ENCODE results near the gene SPTAN1. TPM values are rescaled to one million over a fixed set of nuclear protein-coding genes. Genes with fewer than 3 reads are reported as not detected.

Gene SPTAN1
- total RNA-seq, 2 experiments from 2014 or later = 386 to 392 TPM

- TF ChIP-seq CTCF (IDR thresholded peaks at IDR 0.05) = no peak
- DNase-seq (no peak), ATAC-seq (ENCODE audit: poor library complexity) (no peak)
- no peak overlapping the region for H3K4me3 ChIP-seq (ENCODE audit: low read length)
- H3K27ac ChIP-seq (ENCODE audit: low read depth in 1 of 2, low read length in 2 of 2) = no peak overlapping the region
- intact Hi-C loops (cut with DNase I, micrococcal nuclease) = no loop called here
- peaks cover 5% of the 10 kb centered on the region for H3K36me3 ChIP-seq (ENCODE audit: insufficient read depth, low read length)
- H3K4me3 Mint-ChIP-seq = peak overlapping the region; percentile 61
- ChIA-PET POLR2A (interaction anchor here (0.6 to 1.3 kb wide), 2 partner anchors 52 to 489 kb away, joined by 3 read pairs; partner anchors contain the start of genes GLE1 and SLC25A25), CTCF (no interaction called here)
- H3K27ac Mint-ChIP-seq = no peak overlapping the region
- no peaks in the 10 kb centered on the region for H3K9me3 Mint-ChIP-seq
- H3K4me1 ChIP-seq (ENCODE audit: insufficient read depth, low read length) = peaks cover 56% of the 10 kb centered on the region
- peaks cover 11% of the 10 kb centered on the region for H3K36me3 Mint-ChIP-seq (ENCODE audit: low read depth)
- H3K27me3 ChIP-seq (ENCODE audit: control insufficient read depth in 1 of 2, insufficient read depth in 2 of 2, low read length in 2 of 2) = no peaks in the 10 kb centered on the region
- H3K9me3 ChIP-seq (ENCODE audit: control insufficient read depth in 1 of 2, insufficient read depth in 1 of 2, low read length in 2 of 2) = no peaks in the 10 kb centered on the region
- H3K4me1 Mint-ChIP-seq (ENCODE audit: low read depth) = peaks cover 21% of the 10 kb centered on the region
- no peaks in the 10 kb centered on the region for H3K27me3 Mint-ChIP-seq
These were observed 4.7 kb downstream of the SPTAN1 start for GRCh38 chr9:128556926-128557634.

GRCh38 chr9:128558431-128559310 lies 6.3 kb downstream of the SPTAN1 start:
- POLR2A ChIA-PET = interaction anchor here (1.0 kb wide), 1 partner anchor 8 kb away, joined by 4 read pairs; no protein-coding TSS in a partner anchor
- Histone ChIP-seq H3K9me3 (ENCODE audit: control insufficient read depth in 1 of 2, insufficient read depth in 1 of 2, low read length in 2 of 2) (no peaks in the 10 kb centered on the region), H3K36me3 (ENCODE audit: insufficient read depth, low read length) (peaks cover 17% of the 10 kb centered on the region), H3K4me1 (ENCODE audit: insufficient read depth, low read length) (peaks cover 62% of the 10 kb centered on the region), H3K4me3 (ENCODE audit: low read length) (no peak overlapping the region), H3K27ac (ENCODE audit: low read depth in 1 of 2, low read length in 2 of 2) (peak overlapping the region in 1 of 2 donors; percentile 13), H3K27me3 (ENCODE audit: control insufficient read depth in 1 of 2, insufficient read depth in 2 of 2, low read length in 2 of 2) (no peaks in the 10 kb centered on the region)
- peaks cover 21% of the 10 kb centered on the region for H3K4me1 Mint-ChIP-seq (ENCODE audit: low read depth)
- H3K27ac Mint-ChIP-seq = peak overlapping the region; percentile 88
- TF ChIP-seq CTCF (IDR thresholded peaks at IDR 0.05) = no peak
- no peaks in the 10 kb centered on the region for H3K9me3 Mint-ChIP-seq
- intact Hi-C loops (cut with DNase I, micrococcal nuclease) = no loop called here
- H3K27me3 Mint-ChIP-seq = no peaks in the 10 kb centered on the region
- CTCF ChIA-PET = interaction anchor here (0.5 kb wide), 1 partner anchor 40 kb away, joined by 3 read pairs; no protein-coding TSS in a partner anchor
- peak; percentile 54 for ATAC-seq (ENCODE audit: poor library complexity)
- H3K4me3 Mint-ChIP-seq = peak overlapping the region; percentile 70
- DNase-seq = peak in 10 of 14 experiments; percentile 23 to 71 (median 43)
- H3K36me3 Mint-ChIP-seq (ENCODE audit: low read depth) = peaks cover 19% of the 10 kb centered on the region

GRCh38 chr9:128565578-128565977 lies 13.2 kb downstream of the SPTAN1 start:
- ChIA-PET POLR2A (interaction anchor here (1.1 to 2.8 kb wide), 2 partner anchors 13 to 159 kb away, joined by 3 to 13 read pairs; partner anchors contain the start of gene SPTAN1), CTCF (no interaction called here)
- ATAC-seq (ENCODE audit: poor library complexity) = no peak
- Mint-ChIP-seq H3K4me3 (no peak overlapping the region), H3K9me3 (no peaks in the 10 kb centered on the region), H3K4me1 (ENCODE audit: low read depth) (peaks cover 44% of the 10 kb centered on the region), H3K36me3 (ENCODE audit: low read depth) (peaks cover 65% of the 10 kb centered on the region), H3K27ac (peak overlapping the region; percentile 2), H3K27me3 (no peaks in the 10 kb centered on the region)
- intact Hi-C loops (cut with DNase I, micrococcal nuclease) = no loop called here
- Histone ChIP-seq H3K36me3 (ENCODE audit: insufficient read depth, low read length) (peaks cover 60% of the 10 kb centered on the region), H3K4me1 (ENCODE audit: insufficient read depth, low read length) (peaks cover 15% of the 10 kb centered on the region), H3K27me3 (ENCODE audit: control insufficient read depth in 1 of 2, insufficient read depth in 2 of 2, low read length in 2 of 2) (no peaks in the 10 kb centered on the region), H3K4me3 (ENCODE audit: low read length) (no peak overlapping the region), H3K9me3 (ENCODE audit: control insufficient read depth in 1 of 2, insufficient read depth in 1 of 2, low read length in 2 of 2) (no peaks in the 10 kb centered on the region), H3K27ac (ENCODE audit: low read depth in 1 of 2, low read length in 2 of 2) (no peak overlapping the region)
- TF ChIP-seq CTCF (IDR thresholded peaks at IDR 0.05) = no peak
- no peak for DNase-seq

All from CD4-positive, alpha-beta T cell (primary cell).